ENCODE results near the gene AFTPH. TPM values are rescaled to one million over a fixed set of nuclear protein-coding genes. Genes with fewer than 3 reads are reported as not detected.
A peak's percentile ranks its signal among the peaks of the same experiment; 100 is the strongest.

Gene AFTPH
- total and polyA plus RNA-seq, 9 of the 15 experiments (the other 6 are each of a cell fraction or from before 2014, with no cell fraction given), result 8.0 to 26.2 (median 13.8) TPM

DNA sequence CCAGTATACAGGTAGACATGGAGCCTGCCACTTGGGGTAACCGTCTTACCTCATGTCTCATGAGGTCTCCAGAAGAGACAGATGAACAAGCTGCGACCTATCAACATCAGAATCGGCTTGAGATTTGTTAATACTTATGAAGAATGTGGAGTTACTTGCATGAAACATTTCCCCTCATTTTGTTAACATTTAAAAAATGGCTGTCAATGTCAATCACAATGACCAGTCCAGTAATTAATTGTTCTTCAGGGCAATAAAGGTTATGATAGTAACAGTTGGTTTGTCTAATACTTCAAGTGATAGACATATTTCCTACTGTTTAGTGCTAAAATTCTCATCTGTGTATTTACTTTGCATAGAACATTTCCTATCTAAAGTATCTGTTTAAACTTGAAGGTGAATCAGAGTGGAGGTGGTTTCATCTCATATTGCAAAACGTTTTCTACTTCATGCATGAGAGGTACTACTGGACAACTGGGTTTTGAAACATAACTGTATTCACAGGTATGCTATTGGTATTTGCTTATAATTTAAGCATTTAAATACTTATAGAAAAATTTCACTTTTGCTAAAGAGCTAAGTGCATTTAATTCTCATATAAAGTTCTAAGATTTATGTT is 114.5 kb downstream of the AFTPH start:
- 38% methylated on average over 4 of the region's 4 CpGs for WGBS (ENCODE audit: insufficient coverage, low coverage, missing lambda C conversion rate)
- peak overlapping the region; percentile 2; the same call in 1 of the 3 replicates for H3K27ac ChIP-seq (ENCODE audit: extremely low read depth, low read depth, low read length)
- peaks cover 7% of the 10 kb centered on the region; the same call in 1 of the 2 replicates for H4K20me1 ChIP-seq (replicated peaks; ENCODE audit: control insufficient read depth, insufficient read depth, low read length)
- no peak for DNase-seq (ENCODE audit: extremely low read depth in 1 of 4, low spot score in 3 of 4)
- no peak for ATAC-seq
- no peak for FAIRE-seq
- ChIA-PET POLR2A (interaction anchor here (0.6 to 2.5 kb wide), 5 partner anchors 9 to 23 kb away, joined by 3 to 10 read pairs (median 7); partner anchors contain the start of gene SERTAD2), CTCF (ENCODE audit: low intra/inter-chr PET ratio) (no interaction called here)
- BruUV-seq (replicated peaks), result no TSS peak
- no peak overlapping the region for H2AFZ ChIP-seq (ENCODE audit: low read depth, low read length)
- H3K27me3 ChIP-seq (ENCODE audit: control insufficient read depth in 2 of 2, insufficient read depth in 2 of 2, low read length in 2 of 2), result no peaks in the 10 kb centered on the region
- no peak overlapping the region for H3K4me2 ChIP-seq (ENCODE audit: insufficient read depth, low read length)
- H3K79me2 ChIP-seq (ENCODE audit: control insufficient read depth, insufficient read depth, low read length), result peaks cover 97% of the 10 kb centered on the region
- peaks cover 33 to 64% of the 10 kb centered on the region in 2 experiments for H3K4me1 ChIP-seq (replicated peaks in 1 of 2; ENCODE audit: control insufficient read depth in 2 of 2, insufficient read depth in 2 of 2, low read length in 2 of 2)
- H3K4me3 ChIP-seq, result no peak overlapping the region
- no peaks in the 10 kb centered on the region for H3K9me3 ChIP-seq (replicated peaks; ENCODE audit: control insufficient read depth, insufficient read depth, low read depth, low read length)
- no peaks in the 10 kb centered on the region for H3K9me1 ChIP-seq (ENCODE audit: control insufficient read depth, insufficient read depth, low read length)
- H3K9ac ChIP-seq (ENCODE audit: insufficient read depth in 1 of 2, low read depth in 2 of 2, low read length in 2 of 2), result peak overlapping the region in 1 of 2 experiments; percentile 12; a peak in 1 of 4 replicates
- TF ChIP-seq ESRRB (CRISPR knock-in tag; IDR thresholded peaks at IDR 0.05; ENCODE audit: borderline replicate concordance), result no peak
- TF ChIP-seq, protein P1, sequence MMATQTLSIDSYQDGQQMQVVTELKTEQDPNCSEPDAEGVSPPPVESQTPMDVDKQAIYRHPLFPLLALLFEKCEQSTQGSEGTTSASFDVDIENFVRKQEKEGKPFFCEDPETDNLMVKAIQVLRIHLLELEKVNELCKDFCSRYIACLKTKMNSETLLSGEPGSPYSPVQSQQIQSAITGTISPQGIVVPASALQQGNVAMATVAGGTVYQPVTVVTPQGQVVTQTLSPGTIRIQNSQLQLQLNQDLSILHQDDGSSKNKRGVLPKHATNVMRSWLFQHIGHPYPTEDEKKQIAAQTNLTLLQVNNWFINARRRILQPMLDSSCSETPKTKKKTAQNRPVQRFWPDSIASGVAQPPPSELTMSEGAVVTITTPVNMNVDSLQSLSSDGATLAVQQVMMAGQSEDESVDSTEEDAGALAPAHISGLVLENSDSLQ (IDR thresholded peaks at IDR 0.05), result peak; percentile 74
- intact Hi-C loops (cut with micrococcal nuclease), result no loop called here
- in situ Hi-C loops (cut with MboI), result no loop called here
- peaks cover 54% of the 10 kb centered on the region for H3K36me3 ChIP-seq (ENCODE audit: control insufficient read depth, insufficient read depth, low read length)

DNA sequence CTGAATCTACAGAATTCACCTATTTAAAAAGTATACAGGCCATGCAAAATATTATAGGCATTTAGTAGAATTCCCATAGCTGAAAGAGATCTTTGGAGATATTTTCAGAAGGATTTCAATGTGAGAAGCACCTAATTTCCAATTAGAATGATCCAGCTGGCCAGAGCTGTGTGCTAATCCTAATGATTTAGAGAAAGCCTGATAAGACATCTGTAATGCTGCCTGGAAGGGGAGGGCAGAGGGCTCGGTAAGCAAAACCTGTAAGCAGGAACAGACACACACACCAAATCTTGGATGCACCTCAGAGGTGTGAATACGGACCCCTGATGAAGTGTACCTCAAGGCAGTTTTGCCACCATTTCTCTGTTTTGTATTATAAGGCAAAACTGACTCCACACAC is 115.6 kb downstream of the AFTPH start:
- H3K4me1 ChIP-seq (replicated peaks in 1 of 2; ENCODE audit: control insufficient read depth in 2 of 2, insufficient read depth in 2 of 2, low read length in 2 of 2), result peaks cover 35 to 68% of the 10 kb centered on the region in 2 experiments
- in situ Hi-C loops (cut with MboI), result loop anchor here (5.0 kb wide), 1 partner anchor 223 kb away; no protein-coding TSS in a partner anchor
- ChIA-PET POLR2A (interaction anchor here (0.5 to 2.5 kb wide), 9 partner anchors 8 to 422 kb away, joined by 3 to 10 read pairs (median 3); partner anchors contain the start of gene SERTAD2), CTCF (ENCODE audit: low intra/inter-chr PET ratio) (no interaction called here)
- no peak overlapping the region for H2AFZ ChIP-seq (ENCODE audit: low read depth, low read length)
- DNase-seq (ENCODE audit: extremely low read depth in 1 of 4, low spot score in 3 of 4) (peak in 1 of 4 experiments; percentile 49), FAIRE-seq (no peak), ATAC-seq (no peak)
- peak overlapping the region; percentile 38 for H3K4me2 ChIP-seq (ENCODE audit: insufficient read depth, low read length)
- peak overlapping the region in 1 of 2 experiments; percentile 50; a peak in 3 of 4 replicates for H3K9ac ChIP-seq (ENCODE audit: insufficient read depth in 1 of 2, low read depth in 2 of 2, low read length in 2 of 2)
- BruUV-seq (replicated peaks), result no TSS peak
- peaks cover 7% of the 10 kb centered on the region; the same call in 1 of the 2 replicates for H4K20me1 ChIP-seq (replicated peaks; ENCODE audit: control insufficient read depth, insufficient read depth, low read length)
- H3K9me1 ChIP-seq (ENCODE audit: control insufficient read depth, insufficient read depth, low read length), result no peaks in the 10 kb centered on the region
- no peaks in the 10 kb centered on the region for H3K9me3 ChIP-seq (replicated peaks; ENCODE audit: control insufficient read depth, insufficient read depth, low read depth, low read length)
- no peak overlapping the region for H3K4me3 ChIP-seq
- peaks cover 43% of the 10 kb centered on the region for H3K36me3 ChIP-seq (ENCODE audit: control insufficient read depth, insufficient read depth, low read length)
- no peaks in the 10 kb centered on the region for H3K27me3 ChIP-seq (ENCODE audit: control insufficient read depth in 2 of 2, insufficient read depth in 2 of 2, low read length in 2 of 2)
- intact Hi-C loops (cut with micrococcal nuclease), result no loop called here
- peaks cover 100% of the 10 kb centered on the region for H3K79me2 ChIP-seq (ENCODE audit: control insufficient read depth, insufficient read depth, low read length)
- 9% methylated on average over 2 of the region's 2 CpGs for WGBS (ENCODE audit: insufficient coverage, low coverage, missing lambda C conversion rate)
- peak overlapping the region; percentile 71; the same call in 2 of the 3 replicates for H3K27ac ChIP-seq (ENCODE audit: extremely low read depth, low read depth, low read length)
- no peak for TF ChIP-seq ZNF444 (CRISPR knock-in tag; IDR thresholded peaks at IDR 0.05)
- 0 out of 2 replicates have a peak, but pooled peaks have one; percentile 25 for TF ChIP-seq DPF2 (IDR thresholded peaks at IDR 0.05)
- peak; percentile 56 for TF ChIP-seq ZFP36 (IDR thresholded peaks at IDR 0.05; ENCODE audit: low read depth, low read length, partially characterized antibody)
- TF ChIP-seq TOE1 (IDR thresholded peaks at IDR 0.05; ENCODE audit: borderline replicate concordance), result no peak
- no peak for TF ChIP-seq TOE1 (CRISPR knock-in tag; IDR thresholded peaks at IDR 0.05; ENCODE audit: borderline replicate concordance, low read depth)
- no peak for TF ChIP-seq MXD1 (CRISPR knock-in tag; IDR thresholded peaks at IDR 0.05; ENCODE audit: borderline replicate concordance, poor library complexity, severe bottlenecking)
- TF ChIP-seq, protein P2, sequence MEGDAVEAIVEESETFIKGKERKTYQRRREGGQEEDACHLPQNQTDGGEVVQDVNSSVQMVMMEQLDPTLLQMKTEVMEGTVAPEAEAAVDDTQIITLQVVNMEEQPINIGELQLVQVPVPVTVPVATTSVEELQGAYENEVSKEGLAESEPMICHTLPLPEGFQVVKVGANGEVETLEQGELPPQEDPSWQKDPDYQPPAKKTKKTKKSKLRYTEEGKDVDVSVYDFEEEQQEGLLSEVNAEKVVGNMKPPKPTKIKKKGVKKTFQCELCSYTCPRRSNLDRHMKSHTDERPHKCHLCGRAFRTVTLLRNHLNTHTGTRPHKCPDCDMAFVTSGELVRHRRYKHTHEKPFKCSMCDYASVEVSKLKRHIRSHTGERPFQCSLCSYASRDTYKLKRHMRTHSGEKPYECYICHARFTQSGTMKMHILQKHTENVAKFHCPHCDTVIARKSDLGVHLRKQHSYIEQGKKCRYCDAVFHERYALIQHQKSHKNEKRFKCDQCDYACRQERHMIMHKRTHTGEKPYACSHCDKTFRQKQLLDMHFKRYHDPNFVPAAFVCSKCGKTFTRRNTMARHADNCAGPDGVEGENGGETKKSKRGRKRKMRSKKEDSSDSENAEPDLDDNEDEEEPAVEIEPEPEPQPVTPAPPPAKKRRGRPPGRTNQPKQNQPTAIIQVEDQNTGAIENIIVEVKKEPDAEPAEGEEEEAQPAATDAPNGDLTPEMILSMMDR (IDR thresholded peaks at IDR 0.05 in 2 of 3, conservative IDR thresholded peaks at IDR 0.05 in 1 of 3; ENCODE audit: insufficient read depth in 2 of 3, low read depth in 1 of 3, low read length in 3 of 3), result no peak

Measured in K562 (cell line).